NCI-H524 treated with DMSO at 0.1 percent for 48 hours (cell line): ENCODE results near the gene SNF8.

Experiments used
- DNase-seq: peaks from one replicate; lab custom pipeline; 2025; lab: John Stamatoyannopoulos, UW

Gene SNF8

GRCh38 chr17:48928876-48929811 lies 15.5 kb downstream of the SNF8 start:
- DNase-seq: no peak

- no peak for DNase-seq
These were observed 16.5 kb downstream of the SNF8 start for GRCh38 chr17:48927978-48928745.

- no peak for DNase-seq
These were observed 18.7 kb downstream of the SNF8 start for GRCh38 chr17:48925991-48926342.

DNA sequence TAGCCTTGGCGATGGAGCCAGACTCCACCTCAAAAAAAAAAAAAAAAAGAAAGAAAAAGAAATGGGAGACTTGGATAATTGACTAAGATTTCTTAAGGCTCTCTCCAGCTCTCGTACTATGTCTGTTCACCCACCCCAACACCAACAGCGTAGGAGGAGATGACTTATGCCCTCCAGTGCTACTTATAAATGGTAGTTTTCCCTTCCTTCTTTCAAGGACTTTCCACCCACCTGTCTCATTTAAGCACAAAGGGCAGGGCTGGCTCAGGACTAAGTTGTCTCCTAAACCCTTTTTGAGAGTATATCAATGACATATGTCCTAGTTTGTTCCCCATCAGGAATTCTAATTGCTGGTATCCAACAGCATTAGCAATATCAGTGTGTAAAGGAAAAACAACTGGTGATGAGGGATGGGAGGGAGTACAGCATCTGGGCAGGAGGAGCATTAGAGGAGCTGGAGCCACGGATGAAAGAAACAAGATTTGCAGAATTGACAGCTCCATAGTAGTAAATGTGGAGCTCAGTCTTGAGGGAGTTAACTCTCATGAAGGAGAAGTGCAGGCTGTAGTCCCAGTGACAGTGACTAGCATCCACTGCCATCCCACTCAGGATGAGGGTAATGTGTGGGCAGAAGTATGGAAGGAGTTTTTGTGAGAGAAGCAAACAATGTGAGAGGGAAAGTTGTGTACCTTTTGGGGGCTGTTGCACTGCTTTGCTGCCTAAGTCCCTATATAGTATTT lies 19.2 kb downstream of the SNF8 start:
- DNase-seq: no peak

- no peak for DNase-seq
These were observed 29.0 kb downstream of the SNF8 start for GRCh38 chr17:48915459-48916282.

- no peak for DNase-seq
These were observed 32.2 kb downstream of the SNF8 start for GRCh38 chr17:48912476-48912875.

- DNase-seq: no peak
These were observed 34.3 kb downstream of the SNF8 start for GRCh38 chr17:48910370-48910769.

- DNase-seq: no peak
These were observed 34.9 kb downstream of the SNF8 start for GRCh38 chr17:48909783-48910182.

- DNase-seq: peak; percentile 68
These were observed 35.7 kb downstream of the SNF8 start for GRCh38 chr17:48908853-48909394.

GRCh38 chr17:48908047-48908843 lies 36.4 kb downstream of the SNF8 start, which contains the start of gene UBE2Z:
TSS of gene UBE2Z (plus strand) at chr17:48908407. CDS start at chr17:48908504, 97 bp downstream.
- DNase-seq: peak; percentile 80

GRCh38 chr17:48907713-48908046 lies 37.0 kb downstream of the SNF8 start:
- no peak for DNase-seq

DNA sequence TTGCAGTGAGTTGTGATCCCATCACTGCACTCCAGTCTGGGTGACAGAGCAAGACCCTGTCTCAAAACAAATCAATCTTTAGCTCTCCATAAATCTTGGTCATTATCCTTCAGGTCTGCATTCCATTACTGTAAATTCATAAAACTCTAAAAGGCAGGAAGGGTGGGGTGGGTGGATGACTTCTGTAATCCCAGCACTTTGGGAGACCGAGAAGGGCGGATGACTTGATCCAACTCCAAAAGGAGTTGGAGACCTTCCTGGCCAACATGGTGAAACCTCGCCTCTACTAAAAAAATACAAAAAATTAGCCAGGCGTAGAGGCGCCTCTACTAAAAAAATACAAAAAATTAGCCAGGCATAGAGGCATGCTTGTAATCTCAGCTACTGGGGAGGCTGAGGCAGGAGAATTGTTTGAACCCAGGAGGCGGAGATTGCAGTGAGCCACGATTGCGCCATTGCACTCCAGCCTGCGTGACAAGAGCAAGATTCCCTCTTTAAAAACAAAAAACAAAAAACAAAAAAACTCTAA lies 38.6 kb downstream of the SNF8 start:
- no peak for DNase-seq

- no peak for DNase-seq
These were observed 40.2 kb downstream of the SNF8 start for GRCh38 chr17:48904428-48904827.

DNA sequence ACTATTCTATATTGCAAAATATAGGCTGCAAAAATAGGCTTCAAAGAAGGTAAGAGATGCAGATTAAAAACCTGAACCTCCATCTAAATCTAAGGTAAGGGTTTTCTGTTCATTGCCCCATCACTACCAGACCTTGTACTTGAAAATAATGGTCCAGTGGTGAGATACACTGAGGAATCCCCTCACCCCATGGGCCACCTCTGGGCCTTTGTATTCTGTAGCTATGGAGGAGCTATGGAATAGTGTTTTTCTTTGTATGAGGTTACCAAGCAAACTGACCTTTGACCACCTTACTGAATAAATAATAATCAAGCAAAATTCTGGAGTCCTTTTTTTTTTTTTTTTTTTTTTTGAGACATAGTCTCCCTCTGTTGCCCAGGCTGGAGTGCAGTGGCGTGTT lies 41.2 kb downstream of the SNF8 start:
- DNase-seq: no peak

- no peak for DNase-seq
These were observed 43.4 kb downstream of the SNF8 start for GRCh38 chr17:48901241-48901640.

DNA sequence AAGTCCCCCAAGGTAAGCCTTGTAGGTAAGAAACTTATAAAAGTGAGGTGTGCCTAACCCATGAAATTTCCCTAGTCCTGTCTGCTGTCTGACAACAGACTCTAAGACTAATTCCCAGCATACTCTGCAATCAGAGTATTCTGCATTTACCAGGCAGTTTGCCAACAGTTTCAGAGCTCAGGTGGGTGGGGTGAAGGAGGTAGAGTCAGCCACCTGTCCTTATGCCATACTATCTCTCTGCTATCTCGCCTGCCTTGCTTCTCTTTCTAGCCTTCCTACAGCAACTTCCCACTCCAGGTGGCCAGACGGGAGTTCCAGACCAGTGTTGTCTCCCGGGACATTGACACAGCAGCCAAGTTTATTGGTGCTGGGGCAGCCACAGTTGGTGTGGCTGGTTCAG lies 49.8 kb downstream of the SNF8 start:
- DNase-seq: no peak

- no peak for DNase-seq
These were observed 50.8 kb downstream of the SNF8 start for GRCh38 chr17:48893646-48894508.

DNA sequence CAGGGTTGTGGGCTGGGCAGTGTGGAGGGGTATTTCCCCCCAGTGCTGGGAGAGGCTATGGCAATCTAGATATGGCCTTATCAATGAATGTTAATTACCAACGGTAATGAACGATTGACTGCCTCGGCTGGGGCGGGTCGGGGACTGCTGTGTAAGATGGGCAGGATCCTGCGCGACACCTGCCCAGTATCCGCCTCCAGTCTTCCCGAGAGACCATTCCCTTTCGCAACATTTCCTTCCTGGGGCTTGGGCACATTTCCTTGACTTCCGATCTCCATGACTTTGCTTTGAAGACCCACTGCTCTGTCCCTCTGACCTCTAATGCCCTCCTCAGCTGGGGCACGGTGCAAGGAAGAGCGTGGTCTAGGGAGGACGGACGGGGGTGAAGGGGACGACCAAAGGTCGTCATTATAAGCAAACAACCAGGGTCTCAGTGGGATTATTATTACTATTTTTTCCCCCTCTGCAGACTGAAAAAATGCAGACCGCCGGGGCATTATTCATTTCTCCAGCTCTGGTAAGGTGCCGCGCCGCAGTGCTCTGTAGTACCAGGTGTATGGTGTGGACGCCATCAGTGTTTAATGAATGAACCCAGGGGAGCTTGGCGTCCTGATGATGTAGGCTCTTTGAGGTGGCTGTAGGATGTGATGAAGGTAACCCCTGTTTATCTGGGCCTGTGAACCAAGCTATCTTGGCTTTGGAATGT lies 51.5 kb downstream of the SNF8 start:
- no peak for DNase-seq

DNA sequence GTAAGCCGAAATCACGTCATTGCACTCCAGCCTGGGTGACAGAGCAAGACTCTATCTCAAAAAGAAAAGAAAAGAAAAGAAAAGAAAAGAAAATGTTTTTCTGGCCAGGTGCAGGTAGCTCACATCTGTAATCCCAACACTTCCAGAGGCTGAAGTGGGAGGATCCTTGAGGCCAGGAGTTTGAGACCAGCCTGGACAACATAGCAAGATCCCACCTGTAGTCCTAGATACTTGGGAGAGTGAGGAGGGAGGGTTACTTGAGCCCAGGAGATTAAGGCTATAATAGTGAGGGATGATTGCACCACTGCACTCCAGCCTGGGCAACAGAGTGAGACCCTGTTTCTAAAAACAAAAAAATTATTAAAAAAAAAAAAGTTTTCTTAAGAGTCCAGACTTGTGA lies 54.6 kb downstream of the SNF8 start:
- DNase-seq: no peak
